Neural progenitor cell (in vitro differentiated cells): ENCODE measurements around the gene PSME2. TPM values are rescaled to one million over a fixed set of nuclear protein-coding genes. Genes with fewer than 3 reads are reported as not detected.

Experiments used
- DNase-seq: peaks from one replicate; pipeline ENCODE4 v3.0.0-alpha.2; 2016; ENCODE audit warnings: low spot score
- H2AFZ ChIP-seq: fragments of 200-600 bp; sonication (generic); replicated peaks from 2 replicates; pipeline ENCODE4 v1.6.1; 2016; ENCODE audit warnings: antibody characterized with exemption
- H3F3A ChIP-seq: fragments of 200-600 bp; sonication (generic); 2 replicates; pipeline ENCODE4 v1.6.1; 2016; ENCODE audit warnings: antibody characterized with exemption, low read depth
- H3K27ac ChIP-seq: fragments of 200-600 bp; sonication (generic); 2 replicates; pipeline ENCODE4 v1.5.1; 2016; ENCODE audit warnings: mild to moderate bottlenecking
- H3K27me3 ChIP-seq: fragments of 200-600 bp; sonication (generic); 2 replicates; pipeline ENCODE4 v1.6.1; 2016; ENCODE audit warnings: mild to moderate bottlenecking, moderate library complexity
- H3K36me3 ChIP-seq: fragments of 200-600 bp; sonication (generic); 2 replicates; pipeline ENCODE4 v1.5.1; 2016
- H3K4me1 ChIP-seq: fragments of 200-600 bp; sonication (generic); 2 replicates; pipeline ENCODE4 v1.6.1; 2016; ENCODE audit warnings: mixed run types
- H3K4me2 ChIP-seq: fragments of 200-600 bp; sonication (generic); 2 replicates; pipeline ENCODE4 v1.6.1; 2016
- H3K4me3 ChIP-seq: fragments of 200-600 bp; sonication (generic); 2 replicates; pipeline ENCODE4 v1.5.1; 2016
- H3K79me2 ChIP-seq: fragments of 200-600 bp; sonication (generic); 2 replicates; pipeline ENCODE4 v1.6.1; 2016; ENCODE audit warnings: low read depth
- H3K9ac ChIP-seq: fragments of 200-600 bp; sonication (generic); 2 replicates; pipeline ENCODE4 v1.6.1; 2016
- H3K9me3 ChIP-seq: fragments of 200-600 bp; sonication (generic); 2 replicates; pipeline ENCODE4 v1.5.1; 2016; ENCODE audit warnings: low read depth
- H4K20me1 ChIP-seq: fragments of 200-600 bp; sonication (generic); 2 replicates; pipeline ENCODE4 v1.6.1; 2016; ENCODE audit warnings: low read depth
- H3K27ac Mint-ChIP-seq: 3 replicates; pipeline ENCODE4 v1.8.0; 2021; ENCODE audit warnings: mixed read lengths
- H3K27me3 Mint-ChIP-seq: 2 replicates; pipeline ENCODE4 v1.8.0; 2022; ENCODE audit warnings: low read depth, mild to moderate bottlenecking, inconsistent platforms, moderate library complexity, mixed read lengths; ENCODE audit not compliant: insufficient read depth
- H3K36me3 Mint-ChIP-seq: 3 replicates; pipeline ENCODE4 v1.8.0; 2021; ENCODE audit warnings: mixed read lengths
- H3K4me1 Mint-ChIP-seq: 3 replicates; pipeline ENCODE4 v1.8.0; 2021; ENCODE audit warnings: mixed read lengths
- H3K4me3 Mint-ChIP-seq: 3 replicates; pipeline ENCODE4 v1.8.0; 2021; ENCODE audit warnings: mild to moderate bottlenecking, moderate library complexity, mixed read lengths
- H3K9me3 Mint-ChIP-seq: 3 replicates; pipeline ENCODE4 v1.8.0; 2020; ENCODE audit warnings: mixed read lengths
- EZH2 ChIP-seq: fragments of 200-600 bp; sonication (generic); IDR thresholded peaks from 2 replicates; pipeline ENCODE4 v1.6.1; 2017; ENCODE audit warnings: antibody characterized with exemption, mild to moderate bottlenecking, moderate library complexity
- EZH2phosphoT487 ChIP-seq: fragments of 200-600 bp; sonication (generic); IDR thresholded peaks from 2 replicates; pipeline ENCODE4 v1.6.1; 2017; ENCODE audit warnings: antibody characterized with exemption
- total RNA-seq: library from RNA; depleted of rRNA; stranded (reverse); fragments of >200 nt; gene quantifications from 2 replicates; pipeline ENCODE4 v1.2.3, GENCODE V29; 2015; ENCODE audit warnings: low replicate concordance
- TF ChIP-seq, protein P1 (sequence below): fragments of 200-600 bp; sonication (generic); IDR thresholded peaks from 2 replicates; pipeline ENCODE4 v1.5.1; 2017; ENCODE audit warnings: antibody characterized with exemption, mild to moderate bottlenecking

Gene PSME2
- total RNA-seq, 1 donor from 2014 or later = 43.5 TPM

DNA sequence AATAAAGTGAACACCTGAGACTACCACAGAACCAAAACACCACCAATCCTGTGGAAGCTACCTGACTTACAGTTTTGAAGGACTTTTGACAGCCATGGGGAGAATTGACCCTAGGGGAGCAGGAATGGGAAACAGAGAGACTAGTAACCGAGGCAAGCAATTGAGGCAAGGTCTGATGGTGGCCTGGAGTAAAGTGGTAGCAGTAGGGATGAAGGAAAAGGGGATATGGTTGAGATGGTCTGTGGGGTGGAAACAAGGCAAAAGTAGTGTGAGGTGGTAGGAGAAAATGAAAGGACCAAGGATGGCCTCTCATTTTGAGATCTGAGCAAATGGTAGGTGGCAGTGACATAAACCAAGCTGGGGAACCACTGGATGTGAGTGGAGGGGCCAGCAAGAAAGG, 10.4 kb upstream of the PSME2 start:
- TF ChIP-seq EZH2phosphoT487 (no peak), EZH2 (no peak)
- TF ChIP-seq, protein P1, sequence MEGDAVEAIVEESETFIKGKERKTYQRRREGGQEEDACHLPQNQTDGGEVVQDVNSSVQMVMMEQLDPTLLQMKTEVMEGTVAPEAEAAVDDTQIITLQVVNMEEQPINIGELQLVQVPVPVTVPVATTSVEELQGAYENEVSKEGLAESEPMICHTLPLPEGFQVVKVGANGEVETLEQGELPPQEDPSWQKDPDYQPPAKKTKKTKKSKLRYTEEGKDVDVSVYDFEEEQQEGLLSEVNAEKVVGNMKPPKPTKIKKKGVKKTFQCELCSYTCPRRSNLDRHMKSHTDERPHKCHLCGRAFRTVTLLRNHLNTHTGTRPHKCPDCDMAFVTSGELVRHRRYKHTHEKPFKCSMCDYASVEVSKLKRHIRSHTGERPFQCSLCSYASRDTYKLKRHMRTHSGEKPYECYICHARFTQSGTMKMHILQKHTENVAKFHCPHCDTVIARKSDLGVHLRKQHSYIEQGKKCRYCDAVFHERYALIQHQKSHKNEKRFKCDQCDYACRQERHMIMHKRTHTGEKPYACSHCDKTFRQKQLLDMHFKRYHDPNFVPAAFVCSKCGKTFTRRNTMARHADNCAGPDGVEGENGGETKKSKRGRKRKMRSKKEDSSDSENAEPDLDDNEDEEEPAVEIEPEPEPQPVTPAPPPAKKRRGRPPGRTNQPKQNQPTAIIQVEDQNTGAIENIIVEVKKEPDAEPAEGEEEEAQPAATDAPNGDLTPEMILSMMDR = no peak
- no peak overlapping the region for H3K27ac Mint-ChIP-seq
- no peaks in the 10 kb centered on the region for H3K79me2 ChIP-seq
- no peaks in the 10 kb centered on the region for H3K4me1 ChIP-seq
- H3K4me1 Mint-ChIP-seq = peaks cover 11% of the 10 kb centered on the region
- H3K27me3 Mint-ChIP-seq = peaks cover 2% of the 10 kb centered on the region
- H2AFZ ChIP-seq = no peak overlapping the region
- H3K4me3 Mint-ChIP-seq = no peak overlapping the region
- no peak overlapping the region for H3K4me3 ChIP-seq
- H3F3A ChIP-seq = peaks cover 8% of the 10 kb centered on the region
- no peaks in the 10 kb centered on the region for H3K9me3 ChIP-seq
- no peak overlapping the region for H3K27ac ChIP-seq
- peaks cover 19% of the 10 kb centered on the region for H3K36me3 Mint-ChIP-seq
- DNase-seq = no peak
- H4K20me1 ChIP-seq = peaks cover 5% of the 10 kb centered on the region
- H3K9ac ChIP-seq = no peak overlapping the region
- no peaks in the 10 kb centered on the region for H3K27me3 ChIP-seq
- peaks cover 4% of the 10 kb centered on the region for H3K36me3 ChIP-seq
- no peak overlapping the region for H3K4me2 ChIP-seq
- H3K9me3 Mint-ChIP-seq = no peaks in the 10 kb centered on the region

DNA sequence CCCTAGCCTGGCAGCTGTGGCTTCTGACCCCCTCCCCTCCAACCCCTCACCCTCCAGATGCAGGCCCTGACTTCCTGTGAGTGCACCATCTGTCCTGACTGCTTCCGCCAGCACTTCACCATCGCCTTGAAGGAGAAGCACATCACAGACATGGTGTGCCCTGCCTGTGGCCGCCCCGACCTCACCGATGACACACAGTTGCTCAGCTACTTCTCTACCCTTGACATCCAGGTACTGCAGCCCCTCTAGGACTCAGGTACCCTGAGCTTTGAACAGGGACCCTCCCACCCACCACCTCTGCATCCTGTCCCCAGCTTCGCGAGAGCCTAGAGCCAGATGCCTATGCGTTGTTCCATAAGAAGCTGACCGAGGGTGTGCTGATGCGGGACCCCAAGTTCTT, 8.7 kb upstream of the PSME2 start:
- H3K27me3 ChIP-seq = no peaks in the 10 kb centered on the region
- no peaks in the 10 kb centered on the region for H3K4me1 ChIP-seq
- H3F3A ChIP-seq = peaks cover under 1% of the 10 kb centered on the region
- no peaks in the 10 kb centered on the region for H4K20me1 ChIP-seq
- no peaks in the 10 kb centered on the region for H3K9me3 Mint-ChIP-seq
- H3K27ac Mint-ChIP-seq = no peak overlapping the region
- peaks cover 2% of the 10 kb centered on the region for H3K27me3 Mint-ChIP-seq
- no peak overlapping the region for H3K4me3 Mint-ChIP-seq
- DNase-seq = no peak
- H3K4me2 ChIP-seq = no peak overlapping the region
- no peak overlapping the region for H3K4me3 ChIP-seq
- H3K79me2 ChIP-seq = no peaks in the 10 kb centered on the region
- no peak overlapping the region for H3K27ac ChIP-seq
- H2AFZ ChIP-seq = no peak overlapping the region
- H3K36me3 Mint-ChIP-seq = peaks cover 16% of the 10 kb centered on the region
- no peaks in the 10 kb centered on the region for H3K9me3 ChIP-seq
- peaks cover 4% of the 10 kb centered on the region for H3K36me3 ChIP-seq
- TF ChIP-seq EZH2 = no peak
- TF ChIP-seq, protein P1 = no peak
- no peaks in the 10 kb centered on the region for H3K4me1 Mint-ChIP-seq
- H3K9ac ChIP-seq = no peak overlapping the region

DNA sequence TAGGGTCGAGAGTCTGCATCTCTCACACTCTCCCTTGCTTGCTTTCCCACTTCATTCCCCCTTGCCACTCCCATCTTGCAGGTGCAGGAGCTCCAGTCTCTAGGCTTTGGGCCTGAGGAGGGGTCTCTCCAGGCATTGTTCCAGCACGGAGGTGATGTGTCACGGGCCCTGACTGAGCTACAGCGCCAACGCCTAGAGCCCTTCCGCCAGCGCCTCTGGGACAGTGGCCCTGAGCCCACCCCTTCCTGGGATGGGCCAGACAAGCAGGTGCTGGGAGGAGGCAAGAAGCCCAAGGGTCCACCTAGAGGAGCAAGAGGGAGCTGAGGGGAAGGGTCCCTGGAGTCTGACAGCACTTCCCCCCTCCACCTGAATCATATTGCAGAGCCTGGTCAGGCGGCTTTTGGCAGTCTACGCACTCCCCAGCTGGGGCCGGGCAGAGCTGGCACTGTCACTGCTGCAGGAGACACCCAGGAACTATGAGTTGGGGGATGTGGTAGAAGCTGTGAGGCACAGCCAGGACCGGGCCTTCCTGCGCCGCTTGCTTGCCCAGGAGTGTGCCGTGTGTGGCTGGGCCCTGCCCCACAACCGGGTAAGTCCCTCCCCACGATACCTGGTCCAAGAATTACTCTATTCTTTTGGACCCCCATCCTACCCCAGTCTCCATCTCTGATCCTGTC, 5.1 kb upstream of the PSME2 start:
- Histone ChIP-seq H3K9me3 (no peaks in the 10 kb centered on the region), H4K20me1 (peaks cover 15% of the 10 kb centered on the region), H3K27ac (no peak overlapping the region), H3K36me3 (peaks cover 4% of the 10 kb centered on the region), H3K4me3 (no peak overlapping the region), H3K4me2 (no peak overlapping the region), H3K27me3 (no peaks in the 10 kb centered on the region), H2AFZ (no peak overlapping the region), H3K79me2 (peaks cover 23% of the 10 kb centered on the region), H3K4me1 (peaks cover 7% of the 10 kb centered on the region), H3K9ac (no peak overlapping the region), H3F3A (peaks cover 4% of the 10 kb centered on the region)
- Mint-ChIP-seq H3K36me3 (peaks cover 14% of the 10 kb centered on the region), H3K27me3 (no peaks in the 10 kb centered on the region), H3K4me1 (peaks cover 10% of the 10 kb centered on the region), H3K27ac (no peak overlapping the region), H3K9me3 (no peaks in the 10 kb centered on the region), H3K4me3 (peak overlapping the region; percentile 20)
- no peak for DNase-seq
- TF ChIP-seq, protein P1 = no peak
- TF ChIP-seq EZH2phosphoT487 = no peak
- no peak for TF ChIP-seq EZH2
